NCI-H2171 (cell line): ENCODE data around the gene ZNF521.

Experiments used
- DNase-seq: peaks from one replicate; lab custom pipeline; 2025; lab: John Stamatoyannopoulos, UW

The ZNF521 gene

GRCh38 chr18:25335676-25336075, 16.3 kb downstream of the ZNF521 start:
- no peak for DNase-seq

DNA sequence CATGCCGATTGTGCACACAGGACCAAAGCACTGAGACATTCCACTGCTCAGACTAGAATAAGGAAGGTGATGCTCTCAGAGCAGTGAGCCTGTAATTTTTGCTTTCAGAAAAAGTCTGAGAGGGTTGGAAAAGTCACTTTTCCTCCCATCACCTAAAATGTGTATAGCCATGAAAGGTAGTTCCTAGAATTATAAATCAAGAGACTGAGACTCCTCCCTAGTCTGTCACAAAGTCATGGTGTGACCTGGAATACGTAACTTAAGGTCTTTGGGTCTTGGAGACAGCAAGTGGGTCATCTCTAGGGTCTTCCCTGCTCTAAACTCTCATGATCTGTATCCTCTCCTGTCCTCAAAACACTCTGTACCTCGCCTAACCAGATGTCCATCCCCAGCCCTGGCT, 16.9 kb downstream of the ZNF521 start:
- no peak for DNase-seq

DNA sequence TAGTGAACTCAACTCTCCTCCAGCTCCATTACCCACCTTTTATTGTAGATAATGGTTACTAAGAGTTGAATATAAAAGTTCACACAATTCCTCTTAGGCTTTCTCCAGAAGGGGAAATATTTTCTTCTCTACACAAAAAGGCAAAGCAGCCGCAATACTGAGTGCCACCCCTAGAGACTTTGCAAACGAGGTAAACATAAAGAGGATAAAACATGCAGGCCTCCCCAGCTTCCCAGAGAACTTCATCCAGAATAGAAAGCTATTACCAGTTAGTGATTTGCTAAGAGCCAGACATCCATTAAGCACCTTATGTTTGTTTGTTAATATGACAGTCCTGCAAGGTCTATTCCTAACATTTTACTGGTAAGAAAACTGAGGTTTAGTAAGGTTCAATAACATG, 17.4 kb downstream of the ZNF521 start:
- no peak for DNase-seq

GRCh38 chr18:25332002-25332401, 20.0 kb downstream of the ZNF521 start:
- DNase-seq, result no peak

DNA sequence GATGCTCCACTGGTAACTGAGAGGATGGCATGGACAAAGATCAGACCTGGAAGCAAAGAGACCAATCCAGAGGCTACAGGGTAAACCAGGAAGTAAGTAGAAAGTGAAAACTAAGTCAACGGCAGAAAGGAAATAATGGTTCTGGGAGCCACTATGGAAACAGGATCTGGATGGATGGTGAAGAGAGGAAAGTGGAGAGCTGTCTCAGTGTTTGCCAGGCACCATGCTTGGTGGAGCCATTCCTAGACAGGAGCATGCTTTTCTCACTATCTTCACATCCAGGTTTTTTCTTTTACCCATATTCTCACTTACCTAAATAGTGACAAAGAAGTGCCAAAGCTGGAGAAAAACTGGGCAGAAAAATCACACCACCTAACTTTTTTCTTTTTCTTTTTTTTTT, 22.2 kb downstream of the ZNF521 start:
- DNase-seq, result no peak

- no peak for DNase-seq
These were observed 24.4 kb downstream of the ZNF521 start for GRCh38 chr18:25327584-25327983.

- DNase-seq, result no peak
These were observed 25.5 kb downstream of the ZNF521 start for GRCh38 chr18:25326361-25326952.

DNA sequence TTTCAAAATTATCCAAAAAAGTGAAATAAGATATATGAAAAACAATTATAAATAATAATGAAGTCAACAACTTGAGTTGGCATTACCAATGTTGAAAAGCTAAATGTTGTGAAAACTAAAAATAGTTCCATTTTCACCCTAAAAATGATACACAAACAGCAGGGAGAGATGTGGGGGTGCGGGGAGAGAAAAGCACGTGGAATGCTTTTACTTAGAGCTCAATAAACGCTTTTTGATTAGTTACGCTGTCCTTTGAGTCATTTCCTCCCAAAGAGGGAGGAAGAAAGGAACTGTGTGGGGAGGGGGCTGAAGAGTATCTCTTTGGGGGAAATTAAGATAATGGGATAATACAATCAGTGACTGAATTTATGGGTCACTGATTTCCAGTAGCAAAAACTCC, 29.2 kb downstream of the ZNF521 start:
- DNase-seq, result no peak

GRCh38 chr18:25316381-25317018, 35.5 kb downstream of the ZNF521 start:
- no peak for DNase-seq

DNA sequence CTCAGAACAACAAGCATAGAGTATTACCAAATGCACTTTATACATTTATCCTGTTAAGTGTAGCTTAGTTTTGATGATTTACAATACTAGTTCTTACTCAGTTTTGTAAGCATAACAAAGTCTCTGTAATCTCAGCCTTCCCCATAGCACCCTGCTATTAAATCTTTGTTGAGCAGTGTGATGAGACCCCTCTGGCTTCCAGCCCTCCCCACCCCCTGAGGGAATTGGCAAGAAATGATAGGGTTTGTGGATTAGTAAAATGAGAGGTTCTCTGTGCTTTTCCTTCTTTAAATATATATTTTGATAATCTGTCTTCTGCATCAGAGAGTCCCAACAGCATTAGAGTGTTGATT, 37.2 kb downstream of the ZNF521 start:
- no peak for DNase-seq

DNA sequence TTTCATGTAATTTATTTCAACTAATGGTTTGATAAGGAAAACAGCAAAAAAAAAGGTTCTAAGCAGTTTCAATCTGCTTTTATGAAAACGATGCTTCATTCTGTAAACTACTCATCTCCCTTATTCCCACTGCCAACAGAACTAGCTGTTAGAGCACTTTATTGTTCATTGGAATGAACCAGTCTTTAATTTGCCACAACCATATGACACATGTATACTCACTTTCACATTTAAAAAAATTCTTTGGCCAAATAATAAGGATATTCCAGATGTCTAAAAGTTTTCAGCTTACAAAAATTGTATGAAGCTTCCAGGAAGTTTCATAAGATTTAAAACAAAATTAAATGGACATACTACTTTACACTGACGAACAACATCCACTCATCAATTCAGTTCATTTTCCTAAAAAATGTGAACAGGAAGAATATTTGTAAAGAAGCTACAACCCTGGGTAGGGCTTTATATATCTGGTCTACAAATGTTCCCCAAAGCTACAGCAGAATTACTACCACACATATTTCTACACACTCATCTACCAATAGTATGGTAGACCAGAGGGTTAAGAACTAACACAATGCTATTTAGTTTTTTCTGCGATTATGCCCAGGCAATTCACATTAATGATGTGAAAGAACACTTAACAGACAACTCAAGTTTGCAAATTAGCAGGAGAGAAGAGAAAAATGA, 37.7 kb downstream of the ZNF521 start:
- DNase-seq, result no peak

- DNase-seq, result no peak
These were observed 38.7 kb downstream of the ZNF521 start for GRCh38 chr18:25313268-25313667.

DNA sequence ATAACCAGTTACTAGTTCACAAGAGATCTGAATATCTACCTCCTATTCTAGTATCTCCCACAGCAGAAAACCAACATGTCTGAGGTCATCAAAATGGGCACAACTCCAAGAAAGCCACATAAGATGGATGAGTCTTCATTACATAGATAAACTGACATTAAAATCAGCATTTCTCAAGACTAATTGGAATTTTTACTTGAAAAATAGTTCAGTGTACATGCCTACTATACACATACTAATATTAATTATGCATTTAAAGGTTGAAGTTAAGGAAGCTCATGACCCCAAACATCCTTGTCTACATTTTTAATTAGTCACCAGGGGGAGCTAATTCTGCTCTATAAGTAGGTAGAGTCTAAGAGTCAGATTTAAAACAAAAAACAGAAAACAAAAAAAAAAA, 41.9 kb downstream of the ZNF521 start:
- no peak for DNase-seq

- no peak for DNase-seq
These were observed 43.6 kb downstream of the ZNF521 start for GRCh38 chr18:25308381-25308780.

- no peak for DNase-seq
These were observed 44.8 kb downstream of the ZNF521 start for GRCh38 chr18:25307192-25307591.

GRCh38 chr18:25306671-25307070, 45.3 kb downstream of the ZNF521 start:
- DNase-seq, result no peak

- no peak for DNase-seq
These were observed 46.4 kb downstream of the ZNF521 start for GRCh38 chr18:25305584-25305983.

DNA sequence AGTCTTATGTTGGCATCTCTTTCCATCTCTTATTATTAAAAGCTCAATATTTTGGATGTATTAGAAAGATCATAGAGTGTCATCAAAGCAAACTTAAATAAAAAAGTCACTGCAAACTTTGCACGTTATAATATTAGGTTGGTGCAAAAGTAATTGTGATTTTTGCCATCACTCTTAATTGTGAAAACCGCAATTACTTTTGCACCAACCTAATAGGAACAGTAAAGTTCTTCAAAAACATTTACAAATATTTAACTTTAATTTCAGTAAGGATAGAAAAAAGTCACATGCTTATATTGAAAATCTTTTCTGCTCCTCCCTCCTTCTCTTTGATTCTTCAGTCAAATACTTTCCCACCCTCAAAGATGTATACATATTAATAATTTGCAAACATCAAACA, 51.5 kb downstream of the ZNF521 start:
- no peak for DNase-seq

GRCh38 chr18:25299426-25300300, 52.3 kb downstream of the ZNF521 start:
- no peak for DNase-seq

- no peak for DNase-seq
These were observed 53.1 kb downstream of the ZNF521 start for GRCh38 chr18:25298853-25299274.

GRCh38 chr18:25295624-25296138, 56.3 kb downstream of the ZNF521 start:
- DNase-seq, result no peak

- no peak for DNase-seq
These were observed 60.8 kb downstream of the ZNF521 start for GRCh38 chr18:25291150-25291549.
